IMR-90 (cell line): Measurements from ENCODE around the gene HES1. TPM values are rescaled to one million over a fixed set of nuclear protein-coding genes. Genes with fewer than 3 reads are reported as not detected.

Source experiments
- ATAC-seq: fragments of 200-7000 bp; cut with Tn5 transposase; 2 replicates; pipeline ENCODE4 v1.9.1; 2020; ENCODE audit warnings: low read depth, mild to moderate bottlenecking, moderate library complexity
- BruUV-seq: library from RNA; stranded (reverse); fragments of 400-500 nt; replicated peaks from 2 replicates; lab custom pipeline; 2021; lab: Mats Ljungman, UMichigan
- CTCF ChIA-PET: fragments of 300-600 bp; formaldehyde crosslinking; extraction: SDS; loops from one replicate; lab custom pipeline; 2021; ENCODE audit warnings: antibody characterized with exemption; lab: Yijun Ruan, JAX
- POLR2A ChIA-PET: fragments of 300-600 bp; sonication (Branson Sonifier 250); formaldehyde crosslinking; loops from one replicate; lab custom pipeline; 2022; ENCODE audit warnings: antibody characterized with exemption; ENCODE audit not compliant: unreplicated experiment; lab: Charles Lee
- DNase-seq: peaks from one replicate; pipeline ENCODE4 v3.0.0; 2013
- H2AFZ ChIP-seq: replicated peaks from 2 replicates; pipeline ENCODE3; 2013; ENCODE audit warnings: low read length, mild to moderate bottlenecking; ENCODE audit not compliant: poor library complexity
- H2AK5ac ChIP-seq: 2 replicates; pipeline ENCODE4 v1.6.1; 2013; ENCODE audit warnings: low read depth, low read length, inconsistent platforms
- H2AK9ac ChIP-seq: replicated peaks from 2 replicates; pipeline ENCODE3; 2013; ENCODE audit warnings: mild to moderate bottlenecking, low read depth, low read length, moderate library complexity; ENCODE audit not compliant: poor library complexity
- H2BK120ac ChIP-seq: 2 replicates; pipeline ENCODE4 v1.6.1; 2013; ENCODE audit warnings: low read depth, low read length, inconsistent platforms
- H2BK15ac ChIP-seq: 3 replicates; pipeline ENCODE4 v1.6.1; 2013; ENCODE audit warnings: low read depth, low read length, inconsistent platforms
- H2BK20ac ChIP-seq: 2 replicates; pipeline ENCODE4 v1.6.1; 2013; ENCODE audit warnings: low read depth, mild to moderate bottlenecking, inconsistent platforms, low read length, moderate library complexity
- H2BK5ac ChIP-seq: 2 replicates; pipeline ENCODE4 v1.6.1; 2013; ENCODE audit warnings: mild to moderate bottlenecking, low read depth, low read length, inconsistent platforms; ENCODE audit not compliant: poor library complexity, severe bottlenecking
- H3K14ac ChIP-seq: replicated peaks from 2 replicates; pipeline ENCODE4 v1.6.1; 2013; ENCODE audit warnings: low read depth, low read length, inconsistent platforms
- H3K18ac ChIP-seq: 2 replicates; pipeline ENCODE4 v1.6.1; 2013; ENCODE audit warnings: low read depth, low read length, control low read depth
- H3K23ac ChIP-seq: 2 replicates; pipeline ENCODE4 v1.6.1; 2013; ENCODE audit warnings: low read depth, low read length, inconsistent platforms
- H3K27ac ChIP-seq: 2 replicates; pipeline ENCODE4 v1.5.1; 2013; ENCODE audit warnings: mild to moderate bottlenecking, control low read depth, low read length; ENCODE audit not compliant: insufficient read depth
- H3K27me3 ChIP-seq: 2 replicates; pipeline ENCODE4 v1.6.1; 2013; ENCODE audit warnings: low read length; ENCODE audit not compliant: control insufficient read depth, insufficient read depth
- H3K36me3 ChIP-seq: 2 replicates; pipeline ENCODE4 v1.6.1; 2013; ENCODE audit warnings: low read length, mixed read lengths; ENCODE audit not compliant: control insufficient read depth, insufficient read depth
- H3K4ac ChIP-seq: 2 replicates; pipeline ENCODE4 v1.6.1; 2013; ENCODE audit warnings: low read depth, low read length, inconsistent platforms
- H3K4me1 ChIP-seq: 2 replicates; pipeline ENCODE4 v1.6.1; 2013; ENCODE audit warnings: low read length, mixed read lengths; ENCODE audit not compliant: control insufficient read depth, insufficient read depth
- H3K4me2 ChIP-seq: 2 replicates; pipeline ENCODE4 v1.6.1; 2013; ENCODE audit warnings: low read depth, mild to moderate bottlenecking, control low read depth, low read length, moderate library complexity
- H3K4me3 ChIP-seq: 2 replicates; pipeline ENCODE4 v1.5.1; 2013; ENCODE audit warnings: low read depth, mild to moderate bottlenecking, control low read depth, low read length, moderate library complexity; ENCODE audit not compliant: insufficient read depth
- H3K56ac ChIP-seq: 2 replicates; pipeline ENCODE4 v1.6.1; 2013; ENCODE audit warnings: low read length, inconsistent platforms; ENCODE audit not compliant: insufficient read depth; ENCODE audit errors: extremely low read depth
- H3K79me1 ChIP-seq, 2 experiments: 2 replicates each; pipeline ENCODE4 v1.6.1; 2013; ENCODE audit warnings: low read length in 2 of 2, inconsistent platforms in 1 of 2, low read depth in 1 of 2
- H3K9ac ChIP-seq: 2 replicates; pipeline ENCODE4 v1.6.1; 2013; ENCODE audit warnings: low read depth, low read length, control low read depth
- H3K9me1 ChIP-seq: 2 replicates; pipeline ENCODE4 v1.6.1; 2013; ENCODE audit warnings: low read length, inconsistent platforms; ENCODE audit not compliant: insufficient read depth
- H3K9me3 ChIP-seq: 2 replicates; pipeline ENCODE4 v1.6.1; 2013; ENCODE audit warnings: low read length; ENCODE audit not compliant: control insufficient read depth, insufficient read depth
- H4K20me1 ChIP-seq: 2 replicates; pipeline ENCODE4 v1.6.1; 2013; ENCODE audit warnings: low read length, inconsistent platforms; ENCODE audit not compliant: insufficient read depth
- H4K5ac ChIP-seq: 2 replicates; pipeline ENCODE4 v1.6.1; 2013; ENCODE audit warnings: mild to moderate bottlenecking, low read depth, low read length, control low read depth
- H4K8ac ChIP-seq, 2 experiments: 2 replicates each; pipeline ENCODE4 v1.6.1; 2013; ENCODE audit warnings: low read depth in 2 of 2, low read length in 2 of 2, control low read depth in 1 of 2, inconsistent platforms in 1 of 2
- H4K91ac ChIP-seq: 2 replicates; pipeline ENCODE4 v1.6.1; 2013; ENCODE audit warnings: low read depth, low read length, inconsistent platforms; ENCODE audit not compliant: insufficient read depth
- BHLHE40 ChIP-seq: fragments of 150-350 bp; IDR thresholded peaks from 2 replicates; pipeline ENCODE4 v1.6.1; 2016; ENCODE audit warnings: mild to moderate bottlenecking, low read depth, low read length
- CEBPB ChIP-seq: IDR thresholded peaks from 2 replicates; pipeline ENCODE4 v1.6.1; 2012; ENCODE audit warnings: low read depth, low read length, improper control_type of control experiment
- CHD1 ChIP-seq: IDR thresholded peaks from 2 replicates; pipeline ENCODE4 v1.6.1; 2012; ENCODE audit warnings: low read depth, low read length, improper control_type of control experiment
- FOS ChIP-seq: fragments of 150-350 bp; IDR thresholded peaks from 2 replicates; pipeline ENCODE4 v1.6.1; 2016; ENCODE audit warnings: low read depth, low read length
- MAFK ChIP-seq: IDR thresholded peaks from 2 replicates; pipeline ENCODE4 v1.6.1; 2012; ENCODE audit warnings: low read depth, low read length, improper control_type of control experiment
- MAZ ChIP-seq: IDR thresholded peaks from 2 replicates; pipeline ENCODE4 v1.6.1; 2012; ENCODE audit warnings: low read depth, mild to moderate bottlenecking, low read length, improper control_type of control experiment, moderate library complexity, borderline replicate concordance
- MXI1 ChIP-seq: IDR thresholded peaks from 2 replicates; pipeline ENCODE4 v1.6.1; 2012; ENCODE audit warnings: low read depth, mild to moderate bottlenecking, low read length, moderate library complexity, borderline replicate concordance
- NFE2L2 ChIP-seq: fragments of 150-350 bp; IDR thresholded peaks from 2 replicates; pipeline ENCODE4 v1.6.1; 2016; ENCODE audit warnings: low read depth, mild to moderate bottlenecking, low read length
- POLR2A ChIP-seq: IDR thresholded peaks from 2 replicates; pipeline ENCODE4 v1.6.1; 2012; ENCODE audit warnings: mild to moderate bottlenecking, low read depth, low read length
- RAD21 ChIP-seq: IDR thresholded peaks from 2 replicates; pipeline ENCODE4 v1.6.1; 2012; ENCODE audit warnings: low read length, improper control_type of control experiment
- RCOR1 ChIP-seq: IDR thresholded peaks from 2 replicates; pipeline ENCODE4 v1.6.1; 2012; ENCODE audit warnings: mild to moderate bottlenecking, low read length, improper control_type of control experiment; ENCODE audit not compliant: insufficient replicate concordance
- RFX5 ChIP-seq: IDR thresholded peaks from 2 replicates; pipeline ENCODE4 v1.8.0; 2012; ENCODE audit warnings: low read depth, mild to moderate bottlenecking, low read length, moderate library complexity
- SMC3 ChIP-seq: fragments of 150-350 bp; IDR thresholded peaks from 2 replicates; pipeline ENCODE4 v1.6.1; 2016; ENCODE audit warnings: low read depth, mild to moderate bottlenecking, antibody characterized with exemption, low read length, moderate library complexity
- USF2 ChIP-seq: fragments of 150-350 bp; IDR thresholded peaks from 2 replicates; pipeline ENCODE4 v1.6.1; 2017; ENCODE audit warnings: mild to moderate bottlenecking, antibody characterized with exemption, low read length, low read depth
- WGBS, 2 experiments: methylation state at CpG; one replicate each; pipeline versions ENCODE4 v1.1.5 to v1.1.7; 2013; ENCODE audit warnings: missing lambda C conversion rate in 2 of 2; ENCODE audit not compliant: insufficient read length in 1 of 2; ENCODE audit errors: extremely low coverage in 2 of 2; 5-methylcytosine and 5-hydroxymethylcytosine counted together
- dilution Hi-C: fragments of 300-500 bp; cut with HindIII; formaldehyde crosslinking; loops from one replicate; pipeline ENCODE4 v1.14.3; 2018; ENCODE audit warnings: low sequenced_read_pairs; ENCODE audit not compliant: unreplicated experiment
- in situ Hi-C: fragments of 300-500 bp; cut with MboI; formaldehyde crosslinking; loops from 3 replicates; pipeline ENCODE4 v1.14.3; 2019; ENCODE audit warnings: low sequenced_read_pairs, inconsistent platforms, mixed read lengths
- intact Hi-C: fragments of 100-400 bp; cut with micrococcal nuclease; formaldehyde crosslinking; loops from 2 replicates; pipeline ENCODE4 v1.10.0; 2022
- polyA plus RNA-seq, 3 experiments: library from polyadenylated mRNA; depleted of rRNA; stranded (reverse); fragments of >200 nt; gene quantifications; 2 replicates each; pipeline ENCODE4 v1.2.3, GENCODE V29; 2012; ENCODE audit warnings: low replicate concordance in 1 of 3
- total RNA-seq: library from RNA; depleted of rRNA; stranded (reverse); fragments of >200 nt; gene quantifications from 2 replicates; pipeline ENCODE4 v1.2.3, GENCODE V29; 2012
- TF ChIP-seq, protein P1 (sequence below): fragments of 150-350 bp; IDR thresholded peaks from 2 replicates; pipeline ENCODE4 v1.6.1; 2016; ENCODE audit warnings: low read depth, mild to moderate bottlenecking, low read length, moderate library complexity, borderline replicate concordance
- TF ChIP-seq, protein P2 (sequence below): conservative IDR thresholded peaks from 2 replicates; pipeline ENCODE4 v1.5.1; 2012; ENCODE audit warnings: mild to moderate bottlenecking, low read depth, low read length, improper control_type of control experiment

Gene HES1
- total and polyA plus RNA-seq, 2 of the 4 experiments (the other 2 are of a cell fraction), result 3.6 to 6.7 TPM

DNA sequence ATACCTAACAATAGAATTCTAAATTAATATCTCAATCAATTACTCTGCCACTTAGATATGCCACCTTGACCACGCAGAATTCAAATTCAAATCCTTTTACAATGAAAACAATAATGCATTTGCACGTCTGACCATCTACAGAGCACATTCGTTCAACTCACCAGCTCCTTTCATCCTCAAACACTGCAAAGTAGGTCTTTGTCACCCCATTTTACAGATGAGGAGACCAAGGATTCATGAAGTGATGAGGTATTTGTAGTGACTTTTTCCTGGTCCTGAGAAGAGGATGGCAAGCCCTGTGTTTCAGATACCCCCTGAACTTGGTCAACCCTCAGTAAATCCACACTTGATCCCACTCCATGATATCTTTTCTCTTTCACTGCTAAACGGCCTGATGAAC is 42.2 kb downstream of the HES1 start:
- H3K79me1 ChIP-seq, result no peaks in the 10 kb centered on the region
- H3K14ac ChIP-seq, result no peak overlapping the region
- ChIA-PET POLR2A (no interaction called here), CTCF (no interaction called here)
- H3K4me3 ChIP-seq, result no peak overlapping the region
- H4K20me1 ChIP-seq, result no peaks in the 10 kb centered on the region
- H4K91ac ChIP-seq, result no peak overlapping the region
- no TSS peak for BruUV-seq
- no peak overlapping the region for H3K23ac ChIP-seq
- H3K27ac ChIP-seq, result no peak overlapping the region
- no peak overlapping the region for H2BK15ac ChIP-seq
- in situ Hi-C loops, result no loop called here
- H3K27me3 ChIP-seq, result peaks cover 44% of the 10 kb centered on the region
- no peaks in the 10 kb centered on the region; the same call in 1 of the 2 replicates for H3K9me3 ChIP-seq
- DNase-seq, result no peak
- no peak overlapping the region for H2AFZ ChIP-seq
- no peak overlapping the region for H4K8ac ChIP-seq
- H2BK20ac ChIP-seq, result no peak overlapping the region
- no peak overlapping the region for H3K18ac ChIP-seq
- H3K4me1 ChIP-seq, result no peaks in the 10 kb centered on the region; the same call in 1 of the 2 replicates
- TF ChIP-seq SMC3 (no peak), RFX5 (no peak), BHLHE40 (no peak), MXI1 (no peak), CHD1 (no peak), NFE2L2 (no peak), RCOR1 (no peak), CEBPB (no peak), USF2 (no peak), MAFK (no peak), RAD21 (no peak), MAZ (no peak), FOS (no peak), POLR2A (no peak)
- TF ChIP-seq, protein P1, sequence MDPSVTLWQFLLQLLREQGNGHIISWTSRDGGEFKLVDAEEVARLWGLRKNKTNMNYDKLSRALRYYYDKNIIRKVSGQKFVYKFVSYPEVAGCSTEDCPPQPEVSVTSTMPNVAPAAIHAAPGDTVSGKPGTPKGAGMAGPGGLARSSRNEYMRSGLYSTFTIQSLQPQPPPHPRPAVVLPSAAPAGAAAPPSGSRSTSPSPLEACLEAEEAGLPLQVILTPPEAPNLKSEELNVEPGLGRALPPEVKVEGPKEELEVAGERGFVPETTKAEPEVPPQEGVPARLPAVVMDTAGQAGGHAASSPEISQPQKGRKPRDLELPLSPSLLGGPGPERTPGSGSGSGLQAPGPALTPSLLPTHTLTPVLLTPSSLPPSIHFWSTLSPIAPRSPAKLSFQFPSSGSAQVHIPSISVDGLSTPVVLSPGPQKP, result no peak
- TF ChIP-seq, protein P2, sequence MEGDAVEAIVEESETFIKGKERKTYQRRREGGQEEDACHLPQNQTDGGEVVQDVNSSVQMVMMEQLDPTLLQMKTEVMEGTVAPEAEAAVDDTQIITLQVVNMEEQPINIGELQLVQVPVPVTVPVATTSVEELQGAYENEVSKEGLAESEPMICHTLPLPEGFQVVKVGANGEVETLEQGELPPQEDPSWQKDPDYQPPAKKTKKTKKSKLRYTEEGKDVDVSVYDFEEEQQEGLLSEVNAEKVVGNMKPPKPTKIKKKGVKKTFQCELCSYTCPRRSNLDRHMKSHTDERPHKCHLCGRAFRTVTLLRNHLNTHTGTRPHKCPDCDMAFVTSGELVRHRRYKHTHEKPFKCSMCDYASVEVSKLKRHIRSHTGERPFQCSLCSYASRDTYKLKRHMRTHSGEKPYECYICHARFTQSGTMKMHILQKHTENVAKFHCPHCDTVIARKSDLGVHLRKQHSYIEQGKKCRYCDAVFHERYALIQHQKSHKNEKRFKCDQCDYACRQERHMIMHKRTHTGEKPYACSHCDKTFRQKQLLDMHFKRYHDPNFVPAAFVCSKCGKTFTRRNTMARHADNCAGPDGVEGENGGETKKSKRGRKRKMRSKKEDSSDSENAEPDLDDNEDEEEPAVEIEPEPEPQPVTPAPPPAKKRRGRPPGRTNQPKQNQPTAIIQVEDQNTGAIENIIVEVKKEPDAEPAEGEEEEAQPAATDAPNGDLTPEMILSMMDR, result no peak
- H3K9me1 ChIP-seq, result no peaks in the 10 kb centered on the region
- H2AK5ac ChIP-seq, result no peak overlapping the region
- H3K4ac ChIP-seq, result no peak overlapping the region
- intact Hi-C loops, result no loop called here
- H3K56ac ChIP-seq, result no peak overlapping the region
- dilution Hi-C loops, result no loop called here
- no peaks in the 10 kb centered on the region for H3K36me3 ChIP-seq
- no peak overlapping the region for H2BK120ac ChIP-seq
- no CpG with 5 or more reads among the region's 4 CpGs for WGBS, 2 experiments
- ATAC-seq, result no peak
- no peak overlapping the region for H3K4me2 ChIP-seq
- no peak overlapping the region for H4K5ac ChIP-seq
- no peak overlapping the region for H3K9ac ChIP-seq
- H2BK5ac ChIP-seq, result no peak overlapping the region
- H2AK9ac ChIP-seq, result no peak overlapping the region
